Thymus (tissue), 11 donors: Measurements from ENCODE around the gene EIF3D. TPM values are rescaled to one million over a fixed set of nuclear protein-coding genes. Genes with fewer than 3 reads are reported as not detected.

ENCODE experiments used
- DNase-seq, 9 donors: peaks; one replicate each; pipeline ENCODE4 v3.0.0-alpha.2; 2013; ENCODE audit warnings: low spot score in 9 of 9, low read depth in 6 of 9, missing footprints in 1 of 9
- H3K27ac ChIP-seq, 2 donors: one replicate each; pipeline ENCODE4 v1.5.1; 2013; ENCODE audit warnings: control low read depth in 1 of 2, low read depth in 1 of 2, low read length in 1 of 2, mild to moderate bottlenecking in 1 of 2, moderate library complexity in 1 of 2
- H3K27me3 ChIP-seq, 2 donors: one replicate each; pipeline ENCODE4 v1.5.1; 2013; ENCODE audit warnings: low read length in 1 of 2; ENCODE audit not compliant: control insufficient read depth in 2 of 2, insufficient read depth in 1 of 2
- H3K36me3 ChIP-seq, 2 donors: one replicate each; pipeline ENCODE4 v1.5.1; 2013; ENCODE audit warnings: low read length in 1 of 2, mild to moderate bottlenecking in 1 of 2, moderate library complexity in 1 of 2; ENCODE audit not compliant: control insufficient read depth in 2 of 2, insufficient read depth in 2 of 2
- H3K4me1 ChIP-seq, 2 donors: one replicate each; pipeline ENCODE4 v1.5.1; 2013; ENCODE audit warnings: low read length in 2 of 2; ENCODE audit not compliant: control insufficient read depth in 2 of 2, insufficient read depth in 2 of 2
- H3K4me3 ChIP-seq, 2 donors: one replicate each; pipeline ENCODE4 v1.5.1; 2013; ENCODE audit warnings: low read length in 2 of 2, control low read depth in 1 of 2, mild to moderate bottlenecking in 1 of 2
- H3K9me3 ChIP-seq, 2 donors: one replicate each; pipeline ENCODE4 v1.5.1; 2013; ENCODE audit warnings: low read length in 1 of 2, mild to moderate bottlenecking in 1 of 2; ENCODE audit not compliant: control insufficient read depth in 2 of 2, insufficient read depth in 1 of 2
- WGBS: extraction: QIAGEN DNeasy Blood & Tissue Kit; methylation state at CpG from one replicate; pipeline ENCODE4 v1.1.7; 2013; 5-methylcytosine and 5-hydroxymethylcytosine counted together
- polyA plus RNA-seq: library from polyadenylated mRNA; stranded (reverse); fragments of 200-250 nt; gene quantifications from one replicate; pipeline ENCODE4 v1.2.3, GENCODE V29; 2013
- total RNA-seq: library from RNA; stranded (reverse); fragments of 120-200 nt; gene quantifications from one replicate; pipeline ENCODE4 v1.2.4, GENCODE V29; 2013
- donor health status: healthy.

Gene EIF3D
- total and polyA plus RNA-seq, 2 donors, result 185 to 267 TPM

GRCh38 chr22:36481393-36482168 lies 47.4 kb downstream of the EIF3D start, which contains the start of gene TXN2:
Gene TXN2 (minus strand): TSS chr22:36481640. CDS start chr22:36480837, 803 bp downstream.
- peak within 1 kb of the TSS; percentile 63 to 66 for H3K4me3 ChIP-seq
- peaks cover 0 to 4% of the 10 kb centered on the region in 2 donors for H3K9me3 ChIP-seq
- peak; percentile 91 to 98 (median 95) for DNase-seq
- peak within 1 kb of the TSS; percentile 99 for H3K27ac ChIP-seq
- H3K4me1 ChIP-seq, result peaks cover 5 to 15% of the 10 kb centered on the region in 2 donors
- H3K27me3 ChIP-seq, result peaks cover 0 to 2% of the 10 kb centered on the region in 2 donors
- under 1% methylated on average over 62 of the region's 62 CpGs for WGBS
- peaks cover 16 to 31% of the 10 kb centered on the region in 2 donors for H3K36me3 ChIP-seq

GRCh38 chr22:36480941-36481392 lies 48.0 kb downstream of the EIF3D start:
- WGBS, result 11% methylated on average over 9 of the region's 9 CpGs
- Histone ChIP-seq H3K27me3 (peaks cover 0 to 2% of the 10 kb centered on the region in 2 donors), H3K36me3 (peaks cover 22 to 36% of the 10 kb centered on the region in 2 donors), H3K4me3 (peak overlapping the region; percentile 63 to 66), H3K9me3 (peaks cover 0 to 4% of the 10 kb centered on the region in 2 donors), H3K4me1 (peaks cover 5 to 15% of the 10 kb centered on the region in 2 donors), H3K27ac (peak overlapping the region; percentile 88 to 99)
- peak in 2 of 9 donors; percentile 32 to 51 for DNase-seq

DNA sequence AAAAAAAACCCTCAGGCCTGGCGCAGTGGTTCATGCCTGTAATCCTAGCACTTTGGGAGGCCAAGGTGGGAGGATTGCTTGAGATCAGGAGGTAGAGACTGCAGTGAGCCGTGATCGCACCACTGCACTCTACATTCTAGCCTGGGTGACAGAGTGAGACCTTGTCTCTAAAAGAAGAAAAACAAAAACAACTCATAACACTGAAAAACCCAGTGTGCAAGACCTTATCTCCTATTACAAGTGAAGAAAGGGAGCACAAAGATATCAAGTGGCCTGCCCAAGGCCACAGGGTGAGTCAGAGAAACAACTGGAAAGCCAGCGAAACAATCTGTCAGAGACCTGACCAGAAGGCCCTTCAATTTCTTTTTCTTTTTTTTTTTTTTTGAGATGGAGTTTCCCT lies 50.0 kb downstream of the EIF3D start:
- Histone ChIP-seq H3K27ac (no peak overlapping the region), H3K36me3 (peaks cover 42 to 56% of the 10 kb centered on the region in 2 donors), H3K9me3 (peaks cover 0 to 4% of the 10 kb centered on the region in 2 donors), H3K4me1 (peaks cover 5 to 15% of the 10 kb centered on the region in 2 donors), H3K27me3 (peaks cover 0 to 2% of the 10 kb centered on the region in 2 donors), H3K4me3 (no peak overlapping the region)
- 96% methylated on average over 4 of the region's 4 CpGs for WGBS
- DNase-seq, result no peak

DNA sequence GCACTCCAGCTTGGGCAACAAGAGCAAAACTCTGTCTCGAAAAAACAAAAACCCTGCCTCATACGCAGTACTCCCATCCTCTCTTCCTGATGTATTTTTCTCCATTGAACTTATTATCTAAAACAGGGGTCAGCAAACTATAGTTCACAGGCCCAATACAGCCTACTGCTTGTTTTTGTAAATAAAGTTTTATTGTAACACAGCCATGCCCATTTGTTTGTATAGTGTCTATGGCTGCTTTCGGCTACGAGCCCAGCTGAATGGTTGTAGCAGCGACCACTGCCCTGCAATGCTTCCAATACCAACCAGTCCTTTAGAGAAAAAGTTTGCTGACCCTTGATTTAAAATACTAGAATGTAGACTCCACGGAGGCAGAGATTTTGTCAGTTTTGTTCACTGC lies 53.6 kb downstream of the EIF3D start:
- Histone ChIP-seq H3K9me3 (no peaks in the 10 kb centered on the region), H3K27ac (no peak overlapping the region), H3K4me1 (peaks cover 0 to 7% of the 10 kb centered on the region in 2 donors), H3K27me3 (no peaks in the 10 kb centered on the region), H3K36me3 (peaks cover 65 to 73% of the 10 kb centered on the region in 2 donors), H3K4me3 (no peak overlapping the region)
- 97% methylated on average over 6 of the region's 6 CpGs for WGBS
- DNase-seq, result no peak

GRCh38 chr22:36472689-36473088 lies 56.3 kb downstream of the EIF3D start:
- Histone ChIP-seq H3K36me3 (peaks cover 58 to 60% of the 10 kb centered on the region in 2 donors), H3K4me3 (no peak overlapping the region), H3K4me1 (peaks cover 7 to 22% of the 10 kb centered on the region in 2 donors)

DNA sequence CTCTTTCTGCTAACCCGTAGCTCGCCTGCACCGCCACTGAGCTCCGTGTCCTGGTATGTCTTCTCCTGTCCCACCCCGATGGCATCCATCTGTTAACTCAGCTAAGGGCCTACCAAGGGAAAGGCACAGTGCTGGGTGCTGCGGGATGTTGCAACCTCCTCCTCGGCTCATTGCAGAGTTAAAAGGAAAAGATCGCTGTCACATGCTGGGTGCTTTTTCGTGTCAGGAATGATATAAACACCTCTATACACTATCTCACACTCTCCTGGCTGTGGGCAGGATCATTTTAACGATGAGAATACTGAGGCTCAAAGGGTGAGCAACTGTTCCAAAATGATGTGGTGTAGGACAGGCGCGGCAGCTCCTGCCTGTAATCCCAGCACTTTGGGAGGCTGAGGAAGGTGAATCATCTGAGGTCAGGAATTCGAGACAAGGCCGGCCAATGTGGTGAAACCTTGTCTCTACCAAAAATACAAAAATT lies 57.6 kb downstream of the EIF3D start:
- DNase-seq, result no peak
- H3K9me3 ChIP-seq, result no peaks in the 10 kb centered on the region
- WGBS, result 95% methylated on average over 14 of the region's 14 CpGs
- peak overlapping the region; percentile 37 to 66 for H3K27ac ChIP-seq
- H3K27me3 ChIP-seq, result no peaks in the 10 kb centered on the region
- H3K4me1 ChIP-seq, result peaks cover 11 to 35% of the 10 kb centered on the region in 2 donors
- H3K4me3 ChIP-seq, result no peak overlapping the region
- H3K36me3 ChIP-seq, result peaks cover 46 to 59% of the 10 kb centered on the region in 2 donors

More at GRCh38 chr22:36472689-36473088, 56.3 kb downstream of the EIF3D start:
- 94% methylated on average over 13 of the region's 13 CpGs for WGBS
- Histone ChIP-seq H3K9me3 (no peaks in the 10 kb centered on the region), H3K27ac (no peak overlapping the region), H3K27me3 (no peaks in the 10 kb centered on the region)
- DNase-seq, result no peak

DNA sequence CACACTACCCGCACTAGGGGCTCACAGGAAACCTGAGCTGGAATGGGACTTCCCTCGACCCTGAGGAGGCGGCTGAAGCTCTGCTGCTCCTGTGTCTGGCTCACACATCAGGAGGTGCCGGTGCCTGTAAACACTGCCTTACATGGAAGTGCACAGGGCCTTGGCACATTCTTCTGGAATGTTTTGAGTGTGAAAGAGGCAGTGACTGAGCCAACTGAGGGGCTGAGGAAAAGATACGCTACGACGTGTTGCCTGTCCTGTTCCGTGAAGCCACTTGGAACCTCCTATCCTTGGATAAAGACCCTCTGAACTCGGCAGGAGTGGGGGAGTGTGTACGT lies 58.0 kb downstream of the EIF3D start:
- Histone ChIP-seq H3K4me1 (peaks cover 11 to 39% of the 10 kb centered on the region in 2 donors), H3K36me3 (peaks cover 43 to 55% of the 10 kb centered on the region in 2 donors), H3K9me3 (no peaks in the 10 kb centered on the region), H3K27me3 (no peaks in the 10 kb centered on the region), H3K4me3 (no peak overlapping the region), H3K27ac (peak overlapping the region; percentile 37 to 66)
- WGBS, result 93% methylated on average over 10 of the region's 10 CpGs
- no peak for DNase-seq

DNA sequence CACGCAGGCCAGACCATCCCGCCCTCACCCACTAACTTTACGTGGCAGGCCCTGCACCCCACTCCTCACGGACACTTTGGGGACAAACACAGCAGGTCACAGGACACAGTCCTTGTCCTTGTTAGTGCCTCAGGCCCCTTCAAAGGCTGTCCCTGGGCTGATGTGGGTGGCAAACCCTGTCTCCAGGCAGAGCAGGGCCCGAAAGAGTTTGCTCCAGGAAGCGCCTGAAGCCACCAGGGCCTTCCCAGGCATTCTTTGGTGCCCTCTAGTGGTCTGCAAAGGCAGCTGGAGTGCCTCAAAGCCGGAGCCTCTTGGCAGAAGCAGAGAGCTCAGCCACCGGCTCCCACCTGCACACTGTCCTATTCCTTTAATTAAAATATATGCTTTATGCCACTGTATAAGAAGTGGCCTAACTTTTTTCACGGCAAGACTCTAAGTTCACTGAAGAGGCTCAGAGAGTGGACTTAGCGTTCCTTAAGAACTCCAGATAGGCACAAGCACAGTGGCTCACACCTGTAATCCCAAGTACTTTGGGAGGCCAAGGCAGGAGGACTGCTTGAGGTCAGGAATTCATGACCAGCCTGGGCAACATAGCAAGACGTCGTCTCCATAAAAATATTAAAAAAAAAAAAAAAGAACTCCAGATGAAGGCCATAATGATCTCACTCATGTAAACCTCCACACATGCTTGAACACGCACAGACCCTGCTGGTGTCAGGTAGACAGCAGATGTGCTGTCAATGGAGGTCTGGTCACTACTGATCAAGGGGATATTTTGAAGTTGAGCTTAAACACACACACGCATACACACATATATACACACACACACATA lies 58.6 kb downstream of the EIF3D start:
- no peaks in the 10 kb centered on the region for H3K27me3 ChIP-seq
- peak; percentile 75 to 93 (median 84) for DNase-seq
- H3K4me1 ChIP-seq, result peaks cover 13 to 45% of the 10 kb centered on the region in 2 donors
- peaks cover 37 to 52% of the 10 kb centered on the region in 2 donors for H3K36me3 ChIP-seq
- H3K4me3 ChIP-seq, result no peak overlapping the region
- 56% methylated on average over 14 of the region's 14 CpGs for WGBS
- H3K27ac ChIP-seq, result peak overlapping the region; percentile 43 to 66
- H3K9me3 ChIP-seq, result no peaks in the 10 kb centered on the region
